IMR-90 (cell line): ENCODE data around the gene RASIP1. TPM values are rescaled to one million over a fixed set of nuclear protein-coding genes. Genes with fewer than 3 reads are reported as not detected.

ENCODE experiments used
- ATAC-seq: fragments of 200-7000 bp; cut with Tn5 transposase; 2 replicates; pipeline ENCODE4 v1.9.1; 2020; ENCODE audit warnings: low read depth, mild to moderate bottlenecking, moderate library complexity
- BruUV-seq: library from RNA; stranded (reverse); fragments of 400-500 nt; replicated peaks from 2 replicates; lab custom pipeline; 2021; lab: Mats Ljungman, UMichigan
- CTCF ChIA-PET: fragments of 300-600 bp; formaldehyde crosslinking; extraction: SDS; loops from one replicate; lab custom pipeline; 2021; ENCODE audit warnings: antibody characterized with exemption; lab: Yijun Ruan, JAX
- POLR2A ChIA-PET: fragments of 300-600 bp; sonication (Branson Sonifier 250); formaldehyde crosslinking; loops from one replicate; lab custom pipeline; 2022; ENCODE audit warnings: antibody characterized with exemption; ENCODE audit not compliant: unreplicated experiment; lab: Charles Lee
- DNase-seq: peaks from one replicate; pipeline ENCODE4 v3.0.0; 2013
- H2AFZ ChIP-seq: replicated peaks from 2 replicates; pipeline ENCODE3; 2013; ENCODE audit warnings: low read length, mild to moderate bottlenecking; ENCODE audit not compliant: poor library complexity
- H2AK5ac ChIP-seq: 2 replicates; pipeline ENCODE4 v1.6.1; 2013; ENCODE audit warnings: low read depth, low read length, inconsistent platforms
- H2AK9ac ChIP-seq: replicated peaks from 2 replicates; pipeline ENCODE3; 2013; ENCODE audit warnings: mild to moderate bottlenecking, low read depth, low read length, moderate library complexity; ENCODE audit not compliant: poor library complexity
- H2BK120ac ChIP-seq: 2 replicates; pipeline ENCODE4 v1.6.1; 2013; ENCODE audit warnings: low read depth, low read length, inconsistent platforms
- H2BK15ac ChIP-seq: 3 replicates; pipeline ENCODE4 v1.6.1; 2013; ENCODE audit warnings: low read depth, low read length, inconsistent platforms
- H2BK20ac ChIP-seq: 2 replicates; pipeline ENCODE4 v1.6.1; 2013; ENCODE audit warnings: low read depth, mild to moderate bottlenecking, inconsistent platforms, low read length, moderate library complexity
- H2BK5ac ChIP-seq: 2 replicates; pipeline ENCODE4 v1.6.1; 2013; ENCODE audit warnings: mild to moderate bottlenecking, low read depth, low read length, inconsistent platforms; ENCODE audit not compliant: poor library complexity, severe bottlenecking
- H3K14ac ChIP-seq: replicated peaks from 2 replicates; pipeline ENCODE4 v1.6.1; 2013; ENCODE audit warnings: low read depth, low read length, inconsistent platforms
- H3K18ac ChIP-seq: 2 replicates; pipeline ENCODE4 v1.6.1; 2013; ENCODE audit warnings: low read depth, low read length, control low read depth
- H3K23ac ChIP-seq: 2 replicates; pipeline ENCODE4 v1.6.1; 2013; ENCODE audit warnings: low read depth, low read length, inconsistent platforms
- H3K27ac ChIP-seq: 2 replicates; pipeline ENCODE4 v1.5.1; 2013; ENCODE audit warnings: mild to moderate bottlenecking, control low read depth, low read length; ENCODE audit not compliant: insufficient read depth
- H3K27me3 ChIP-seq: 2 replicates; pipeline ENCODE4 v1.6.1; 2013; ENCODE audit warnings: low read length; ENCODE audit not compliant: control insufficient read depth, insufficient read depth
- H3K36me3 ChIP-seq: 2 replicates; pipeline ENCODE4 v1.6.1; 2013; ENCODE audit warnings: low read length, mixed read lengths; ENCODE audit not compliant: control insufficient read depth, insufficient read depth
- H3K4ac ChIP-seq: 2 replicates; pipeline ENCODE4 v1.6.1; 2013; ENCODE audit warnings: low read depth, low read length, inconsistent platforms
- H3K4me1 ChIP-seq: 2 replicates; pipeline ENCODE4 v1.6.1; 2013; ENCODE audit warnings: low read length, mixed read lengths; ENCODE audit not compliant: control insufficient read depth, insufficient read depth
- H3K4me2 ChIP-seq: 2 replicates; pipeline ENCODE4 v1.6.1; 2013; ENCODE audit warnings: low read depth, mild to moderate bottlenecking, control low read depth, low read length, moderate library complexity
- H3K4me3 ChIP-seq: 2 replicates; pipeline ENCODE4 v1.5.1; 2013; ENCODE audit warnings: low read depth, mild to moderate bottlenecking, control low read depth, low read length, moderate library complexity; ENCODE audit not compliant: insufficient read depth
- H3K56ac ChIP-seq: 2 replicates; pipeline ENCODE4 v1.6.1; 2013; ENCODE audit warnings: low read length, inconsistent platforms; ENCODE audit not compliant: insufficient read depth; ENCODE audit errors: extremely low read depth
- H3K79me1 ChIP-seq, 2 experiments: 2 replicates each; pipeline ENCODE4 v1.6.1; 2013; ENCODE audit warnings: low read length in 2 of 2, inconsistent platforms in 1 of 2, low read depth in 1 of 2
- H3K9ac ChIP-seq: 2 replicates; pipeline ENCODE4 v1.6.1; 2013; ENCODE audit warnings: low read depth, low read length, control low read depth
- H3K9me1 ChIP-seq: 2 replicates; pipeline ENCODE4 v1.6.1; 2013; ENCODE audit warnings: low read length, inconsistent platforms; ENCODE audit not compliant: insufficient read depth
- H3K9me3 ChIP-seq: 2 replicates; pipeline ENCODE4 v1.6.1; 2013; ENCODE audit warnings: low read length; ENCODE audit not compliant: control insufficient read depth, insufficient read depth
- H4K20me1 ChIP-seq: 2 replicates; pipeline ENCODE4 v1.6.1; 2013; ENCODE audit warnings: low read length, inconsistent platforms; ENCODE audit not compliant: insufficient read depth
- H4K5ac ChIP-seq: 2 replicates; pipeline ENCODE4 v1.6.1; 2013; ENCODE audit warnings: mild to moderate bottlenecking, low read depth, low read length, control low read depth
- H4K8ac ChIP-seq, 2 experiments: 2 replicates each; pipeline ENCODE4 v1.6.1; 2013; ENCODE audit warnings: low read depth in 2 of 2, low read length in 2 of 2, control low read depth in 1 of 2, inconsistent platforms in 1 of 2
- H4K91ac ChIP-seq: 2 replicates; pipeline ENCODE4 v1.6.1; 2013; ENCODE audit warnings: low read depth, low read length, inconsistent platforms; ENCODE audit not compliant: insufficient read depth
- BHLHE40 ChIP-seq: fragments of 150-350 bp; IDR thresholded peaks from 2 replicates; pipeline ENCODE4 v1.6.1; 2016; ENCODE audit warnings: mild to moderate bottlenecking, low read depth, low read length
- CEBPB ChIP-seq: IDR thresholded peaks from 2 replicates; pipeline ENCODE4 v1.6.1; 2012; ENCODE audit warnings: low read depth, low read length, improper control_type of control experiment
- CHD1 ChIP-seq: IDR thresholded peaks from 2 replicates; pipeline ENCODE4 v1.6.1; 2012; ENCODE audit warnings: low read depth, low read length, improper control_type of control experiment
- FOS ChIP-seq: fragments of 150-350 bp; IDR thresholded peaks from 2 replicates; pipeline ENCODE4 v1.6.1; 2016; ENCODE audit warnings: low read depth, low read length
- MAFK ChIP-seq: IDR thresholded peaks from 2 replicates; pipeline ENCODE4 v1.6.1; 2012; ENCODE audit warnings: low read depth, low read length, improper control_type of control experiment
- MAZ ChIP-seq: IDR thresholded peaks from 2 replicates; pipeline ENCODE4 v1.6.1; 2012; ENCODE audit warnings: low read depth, mild to moderate bottlenecking, low read length, improper control_type of control experiment, moderate library complexity, borderline replicate concordance
- MXI1 ChIP-seq: IDR thresholded peaks from 2 replicates; pipeline ENCODE4 v1.6.1; 2012; ENCODE audit warnings: low read depth, mild to moderate bottlenecking, low read length, moderate library complexity, borderline replicate concordance
- NFE2L2 ChIP-seq: fragments of 150-350 bp; IDR thresholded peaks from 2 replicates; pipeline ENCODE4 v1.6.1; 2016; ENCODE audit warnings: low read depth, mild to moderate bottlenecking, low read length
- SMC3 ChIP-seq: fragments of 150-350 bp; IDR thresholded peaks from 2 replicates; pipeline ENCODE4 v1.6.1; 2016; ENCODE audit warnings: low read depth, mild to moderate bottlenecking, antibody characterized with exemption, low read length, moderate library complexity
- WGBS, 2 experiments: methylation state at CpG; one replicate each; pipeline versions ENCODE4 v1.1.5 to v1.1.7; 2013; ENCODE audit warnings: missing lambda C conversion rate in 2 of 2; ENCODE audit not compliant: insufficient read length in 1 of 2; ENCODE audit errors: extremely low coverage in 2 of 2; 5-methylcytosine and 5-hydroxymethylcytosine counted together
- dilution Hi-C: fragments of 300-500 bp; cut with HindIII; formaldehyde crosslinking; loops from one replicate; pipeline ENCODE4 v1.14.3; 2018; ENCODE audit warnings: low sequenced_read_pairs; ENCODE audit not compliant: unreplicated experiment
- in situ Hi-C: fragments of 300-500 bp; cut with MboI; formaldehyde crosslinking; loops from 3 replicates; pipeline ENCODE4 v1.14.3; 2019; ENCODE audit warnings: low sequenced_read_pairs, inconsistent platforms, mixed read lengths
- intact Hi-C: fragments of 100-400 bp; cut with micrococcal nuclease; formaldehyde crosslinking; loops from 2 replicates; pipeline ENCODE4 v1.10.0; 2022
- polyA plus RNA-seq, 3 experiments: library from polyadenylated mRNA; depleted of rRNA; stranded (reverse); fragments of >200 nt; gene quantifications; 2 replicates each; pipeline ENCODE4 v1.2.3, GENCODE V29; 2012; ENCODE audit warnings: low replicate concordance in 1 of 3
- total RNA-seq: library from RNA; depleted of rRNA; stranded (reverse); fragments of >200 nt; gene quantifications from 2 replicates; pipeline ENCODE4 v1.2.3, GENCODE V29; 2012
- TF ChIP-seq, protein P1 (sequence below): conservative IDR thresholded peaks from 2 replicates; pipeline ENCODE4 v1.5.1; 2012; ENCODE audit warnings: mild to moderate bottlenecking, low read depth, low read length, improper control_type of control experiment
- TF ChIP-seq, protein P2 (sequence below): fragments of 150-350 bp; IDR thresholded peaks from 2 replicates; pipeline ENCODE4 v1.6.1; 2016; ENCODE audit warnings: low read depth, mild to moderate bottlenecking, low read length, moderate library complexity, borderline replicate concordance

RASIP1 gene
- total and polyA plus RNA-seq, 2 of the 4 experiments (the other 2 are of a cell fraction): 0.18 to 0.51 TPM

DNA sequence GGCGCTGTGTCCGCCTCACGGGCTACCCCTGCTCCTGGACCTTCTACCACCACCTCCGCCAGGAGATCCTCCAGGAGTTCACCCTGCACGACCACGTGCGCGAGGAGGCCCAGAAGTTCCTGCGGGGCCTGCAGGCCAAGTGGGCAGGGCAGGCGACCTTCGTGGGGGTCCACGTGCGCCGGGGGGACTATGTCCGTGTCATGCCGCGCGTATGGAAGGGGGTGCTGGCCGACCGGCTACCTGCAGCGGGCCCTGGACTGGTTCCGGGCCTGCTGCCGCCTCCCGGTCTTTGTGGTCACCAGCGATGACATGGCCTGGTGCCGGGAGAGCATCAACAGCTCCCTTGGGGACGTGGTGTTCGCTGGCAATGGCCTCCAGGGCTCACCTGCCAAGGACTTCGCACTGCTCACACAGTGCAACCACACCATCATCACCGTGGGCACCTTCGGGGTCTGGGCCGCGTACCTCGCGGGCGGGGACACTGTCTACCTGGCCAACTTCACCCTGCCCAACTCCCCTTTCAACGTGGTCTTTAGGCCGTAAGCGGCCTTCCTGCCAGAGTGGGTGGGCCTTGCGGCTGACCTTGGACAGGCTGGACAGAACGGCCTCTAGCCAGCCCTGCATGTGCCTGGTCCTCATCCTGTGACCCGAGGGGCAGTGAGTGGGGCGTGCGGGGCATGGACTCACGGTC lies 59.8 kb downstream of the RASIP1 start:
- no peaks in the 10 kb centered on the region for H3K36me3 ChIP-seq
- ATAC-seq: peak; percentile 19; the same call in 1 of the 2 replicates
- H3K27me3 ChIP-seq: peaks cover 12% of the 10 kb centered on the region
- no peak overlapping the region for H3K27ac ChIP-seq
- 92% methylated on average over 21 of the region's 45 CpGs; no CpG with 5 or more reads in 1 of the 2 experiments for WGBS, 2 experiments
- H2BK120ac ChIP-seq: no peak overlapping the region
- 0 out of 2 replicates have a peak overlapping the region, but pooled peaks have one; percentile 17 for H3K4ac ChIP-seq
- no peak overlapping the region for H3K23ac ChIP-seq
- intact Hi-C loops (no loop called here), dilution Hi-C loops (no loop called here), in situ Hi-C loops (no loop called here)
- H3K9me1 ChIP-seq: peaks cover 7% of the 10 kb centered on the region
- H3K79me1 ChIP-seq: no peaks in the 10 kb centered on the region
- H2AK9ac ChIP-seq: no peak overlapping the region
- no peak overlapping the region for H3K18ac ChIP-seq
- no peaks in the 10 kb centered on the region for H3K9me3 ChIP-seq
- peak overlapping the region; percentile 62 for H2AFZ ChIP-seq
- H4K5ac ChIP-seq: no peak overlapping the region
- H3K4me2 ChIP-seq: no peak overlapping the region
- ChIA-PET POLR2A (no interaction called here), CTCF (interaction anchor here (1.0 kb wide), 1 partner anchor 16 kb away, joined by 3 read pairs; no protein-coding TSS in a partner anchor)
- no peak for DNase-seq
- H2AK5ac ChIP-seq: peak overlapping the region; percentile 24
- TF ChIP-seq NFE2L2: no peak
- no peak for TF ChIP-seq MXI1
- TF ChIP-seq, protein P1, sequence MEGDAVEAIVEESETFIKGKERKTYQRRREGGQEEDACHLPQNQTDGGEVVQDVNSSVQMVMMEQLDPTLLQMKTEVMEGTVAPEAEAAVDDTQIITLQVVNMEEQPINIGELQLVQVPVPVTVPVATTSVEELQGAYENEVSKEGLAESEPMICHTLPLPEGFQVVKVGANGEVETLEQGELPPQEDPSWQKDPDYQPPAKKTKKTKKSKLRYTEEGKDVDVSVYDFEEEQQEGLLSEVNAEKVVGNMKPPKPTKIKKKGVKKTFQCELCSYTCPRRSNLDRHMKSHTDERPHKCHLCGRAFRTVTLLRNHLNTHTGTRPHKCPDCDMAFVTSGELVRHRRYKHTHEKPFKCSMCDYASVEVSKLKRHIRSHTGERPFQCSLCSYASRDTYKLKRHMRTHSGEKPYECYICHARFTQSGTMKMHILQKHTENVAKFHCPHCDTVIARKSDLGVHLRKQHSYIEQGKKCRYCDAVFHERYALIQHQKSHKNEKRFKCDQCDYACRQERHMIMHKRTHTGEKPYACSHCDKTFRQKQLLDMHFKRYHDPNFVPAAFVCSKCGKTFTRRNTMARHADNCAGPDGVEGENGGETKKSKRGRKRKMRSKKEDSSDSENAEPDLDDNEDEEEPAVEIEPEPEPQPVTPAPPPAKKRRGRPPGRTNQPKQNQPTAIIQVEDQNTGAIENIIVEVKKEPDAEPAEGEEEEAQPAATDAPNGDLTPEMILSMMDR: no peak
- no peak for TF ChIP-seq SMC3
- no peak for TF ChIP-seq CEBPB
- TF ChIP-seq, protein P2, sequence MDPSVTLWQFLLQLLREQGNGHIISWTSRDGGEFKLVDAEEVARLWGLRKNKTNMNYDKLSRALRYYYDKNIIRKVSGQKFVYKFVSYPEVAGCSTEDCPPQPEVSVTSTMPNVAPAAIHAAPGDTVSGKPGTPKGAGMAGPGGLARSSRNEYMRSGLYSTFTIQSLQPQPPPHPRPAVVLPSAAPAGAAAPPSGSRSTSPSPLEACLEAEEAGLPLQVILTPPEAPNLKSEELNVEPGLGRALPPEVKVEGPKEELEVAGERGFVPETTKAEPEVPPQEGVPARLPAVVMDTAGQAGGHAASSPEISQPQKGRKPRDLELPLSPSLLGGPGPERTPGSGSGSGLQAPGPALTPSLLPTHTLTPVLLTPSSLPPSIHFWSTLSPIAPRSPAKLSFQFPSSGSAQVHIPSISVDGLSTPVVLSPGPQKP: no peak
- no peak for TF ChIP-seq CHD1
- no peak for TF ChIP-seq FOS
- TF ChIP-seq BHLHE40: no peak
- TF ChIP-seq MAZ: no peak
- TF ChIP-seq MAFK: no peak
- H2BK5ac ChIP-seq: no peak overlapping the region
- no peak overlapping the region for H3K9ac ChIP-seq
- no peak overlapping the region for H2BK20ac ChIP-seq
- no peak overlapping the region for H3K4me3 ChIP-seq
- no peak overlapping the region for H2BK15ac ChIP-seq
- BruUV-seq: no TSS peak
- no peak overlapping the region for H3K14ac ChIP-seq
- H3K56ac ChIP-seq: no peak overlapping the region
- H3K4me1 ChIP-seq: peaks cover 3% of the 10 kb centered on the region; the same call in 1 of the 2 replicates
- no peak overlapping the region for H4K91ac ChIP-seq
- no peak overlapping the region for H4K8ac ChIP-seq
- H4K20me1 ChIP-seq: peaks cover 6% of the 10 kb centered on the region; the same call in 1 of the 2 replicates
